Keratinocyte (primary cell): ENCODE measurements around the gene NAIF1. TPM values are rescaled to one million over a fixed set of nuclear protein-coding genes. Genes with fewer than 3 reads are reported as not detected.

ENCODE experiments used
- DNase-seq: peaks from one replicate; pipeline ENCODE4 v3.0.0-alpha.2; 2011; ENCODE audit warnings: low read depth, missing footprints, low spot score
- FAIRE-seq: peaks from 2 replicates; lab custom pipeline; 2011; peaks lifted over from hg19 to GRCh38; lab: Jason Lieb, UNC
- H2AFZ ChIP-seq: 2 replicates; pipeline ENCODE4 v1.6.0; 2012; ENCODE audit warnings: low read length, control low read depth, inconsistent platforms; ENCODE audit not compliant: control insufficient read depth
- H3K27ac ChIP-seq: 2 replicates; pipeline ENCODE4 v1.5.1; 2011; ENCODE audit warnings: low read length; ENCODE audit not compliant: control insufficient read depth, insufficient read depth
- H3K27me3 ChIP-seq: 3 replicates; pipeline ENCODE4 v1.6.0; 2011; ENCODE audit warnings: low read length; ENCODE audit not compliant: control insufficient read depth, insufficient read depth; ENCODE audit errors: extremely low read depth
- H3K36me3 ChIP-seq, 2 experiments: 2 replicates in 1 of 2; 3 replicates in 1 of 2; pipeline ENCODE4 v1.5.1; 2011; ENCODE audit warnings: low read length in 2 of 2, mild to moderate bottlenecking in 1 of 2; ENCODE audit not compliant: control insufficient read depth in 2 of 2, insufficient read depth in 2 of 2; ENCODE audit errors: extremely low read depth in 1 of 2
- H3K4me1 ChIP-seq: 3 replicates; pipeline ENCODE4 v1.5.1; 2011; ENCODE audit warnings: low read length; ENCODE audit not compliant: control insufficient read depth, insufficient read depth; ENCODE audit errors: extremely low read depth
- H3K4me2 ChIP-seq: 3 replicates; pipeline ENCODE4 v1.6.0; 2011; ENCODE audit warnings: low read depth, low read length; ENCODE audit not compliant: control insufficient read depth, insufficient read depth; ENCODE audit errors: extremely low read depth
- H3K4me3 ChIP-seq, 3 experiments: fragments of 200-600 bp in 1 of 3; sonication (generic) in 1 of 3; 2 replicates in 2 of 3; 3 replicates in 1 of 3; pipeline ENCODE4 v1.5.1; 2011 to 2016; ENCODE audit warnings: low read length in 3 of 3, mild to moderate bottlenecking in 3 of 3, control low read depth in 2 of 3, inconsistent platforms in 1 of 3, low read depth in 1 of 3, mixed read lengths in 1 of 3, mixed run types in 1 of 3, moderate library complexity in 1 of 3; ENCODE audit not compliant: control insufficient read depth in 2 of 3, insufficient read depth in 2 of 3; ENCODE audit errors: extremely low read depth in 1 of 3
- H3K79me2 ChIP-seq: 2 replicates; pipeline ENCODE4 v1.6.0; 2012; ENCODE audit warnings: low read length; ENCODE audit not compliant: control insufficient read depth, insufficient read depth
- H3K9ac ChIP-seq: 3 replicates; pipeline ENCODE4 v1.6.0; 2011; ENCODE audit warnings: low read length; ENCODE audit not compliant: control insufficient read depth, insufficient read depth; ENCODE audit errors: extremely low read depth
- H3K9me1 ChIP-seq: 3 replicates; pipeline ENCODE4 v1.6.0; 2011; ENCODE audit warnings: low read length; ENCODE audit not compliant: control insufficient read depth, insufficient read depth; ENCODE audit errors: extremely low read depth
- H3K9me3 ChIP-seq: 2 replicates; pipeline ENCODE4 v1.5.1; 2012; ENCODE audit warnings: low read depth, low read length; ENCODE audit not compliant: control insufficient read depth
- H4K20me1 ChIP-seq: 3 replicates; pipeline ENCODE4 v1.6.0; 2011; ENCODE audit warnings: low read length; ENCODE audit not compliant: control insufficient read depth, insufficient read depth; ENCODE audit errors: extremely low read depth
- EZH2 ChIP-seq: IDR thresholded peaks from one replicate; pipeline ENCODE4 v1.6.1; 2012; ENCODE audit warnings: inconsistent platforms, mild to moderate bottlenecking, low read length, moderate library complexity
- dilution Hi-C: fragments of 300-500 bp; cut with MboI; formaldehyde crosslinking; loops from one replicate; pipeline ENCODE4 v1.7.0; 2020; ENCODE audit warnings: low sequenced_read_pairs; ENCODE audit not compliant: extremely low pct_ligation_motif_present
- polyA plus RNA-seq, 5 experiments: library from polyadenylated mRNA; depleted of rRNA in 3 of 5; stranded (reverse) in 3 of 5; stranded (forward) in 1 of 5; unstranded in 1 of 5; fragments of >200 nt; gene quantifications; 1 replicate in 1 of 5; 2 replicates in 3 of 5; 3 replicates in 1 of 5; pipeline versions ENCODE4 v1.2.1 to v1.2.3, GENCODE V29; 2011 to 2012; ENCODE audit warnings: missing spikeins in 2 of 5, low read depth in 1 of 5, low replicate concordance in 1 of 5
- TF ChIP-seq, protein P1 (sequence below), 3 experiments: IDR thresholded peaks in 1 of 3; conservative IDR thresholded peaks in 1 of 3; optimal IDR thresholded peaks in 1 of 3; 2 replicates in 2 of 3; 3 replicates in 1 of 3; pipeline versions ENCODE3 to v1.5.1; 2011; ENCODE audit warnings: low read length in 3 of 3, mild to moderate bottlenecking in 3 of 3, moderate library complexity in 2 of 3, control low read depth in 1 of 3, inconsistent platforms in 1 of 3; ENCODE audit not compliant: insufficient read depth in 2 of 3; ENCODE audit errors: extremely low read depth in 1 of 3

NAIF1 gene
- polyA plus RNA-seq, 1 donor (not counting 4 experiments of a cell fraction or from before 2014, with no cell fraction given) = 6.3 TPM

DNA sequence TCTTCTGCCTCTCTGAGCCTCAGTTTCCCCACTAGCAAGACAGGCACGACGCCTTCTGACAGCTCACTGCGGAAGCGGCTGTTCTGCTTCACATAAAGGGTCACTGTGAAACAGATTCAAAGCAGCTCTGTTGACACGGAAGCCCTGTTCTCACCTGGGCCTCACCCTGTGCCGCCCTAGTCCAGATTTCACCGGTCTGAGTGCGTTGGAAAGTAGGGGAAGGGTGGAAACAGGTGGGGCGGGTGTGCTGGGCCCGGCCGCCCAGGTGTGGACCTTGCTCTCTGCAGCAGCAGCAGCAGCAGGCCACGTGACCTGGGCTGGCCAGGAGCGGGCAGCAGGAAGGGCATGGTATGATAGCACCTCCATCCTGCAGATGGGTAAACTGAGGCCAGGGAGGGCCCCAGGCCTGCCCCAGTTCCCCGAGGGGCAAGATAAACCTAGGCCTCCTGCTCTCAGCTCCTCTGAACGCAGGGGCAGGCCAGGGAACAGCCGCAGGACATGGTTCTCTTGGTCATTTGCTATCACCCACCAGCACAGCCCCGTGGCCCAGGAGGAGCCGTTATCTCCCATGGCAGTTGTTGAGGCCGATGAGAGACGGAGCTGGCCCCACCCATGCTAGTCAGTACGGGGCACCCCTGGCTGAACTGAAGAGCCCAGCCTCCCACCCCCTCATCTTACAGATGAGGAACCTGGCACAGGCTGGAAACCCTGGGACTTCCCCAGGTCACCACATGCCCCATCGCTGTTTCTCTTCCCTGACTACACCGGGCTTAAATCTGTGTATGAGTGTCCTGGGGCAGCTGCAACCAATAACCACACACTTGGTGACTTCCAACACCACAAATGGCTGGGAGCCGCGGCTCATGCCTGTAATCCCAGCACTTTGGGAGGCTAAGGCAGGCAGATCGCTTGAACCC, 48.3 kb upstream of the NAIF1 start:
- Histone ChIP-seq H3K79me2 (no peaks in the 10 kb centered on the region), H4K20me1 (no peaks in the 10 kb centered on the region), H3K36me3 (peaks cover 3 to 4% of the 10 kb centered on the region in 2 experiments), H3K9me3 (no peaks in the 10 kb centered on the region), H3K27me3 (no peaks in the 10 kb centered on the region), H3K9me1 (no peaks in the 10 kb centered on the region), H3K4me1 (peaks cover 6% of the 10 kb centered on the region), H3K9ac (no peak overlapping the region), H2AFZ (no peak overlapping the region), H3K27ac (no peak overlapping the region), H3K4me2 (no peak overlapping the region), H3K4me3 (no peak overlapping the region)
- FAIRE-seq (no peak), DNase-seq (no peak)
- dilution Hi-C loops = no loop called here
- no peak for TF ChIP-seq EZH2
- TF ChIP-seq, protein P1, sequence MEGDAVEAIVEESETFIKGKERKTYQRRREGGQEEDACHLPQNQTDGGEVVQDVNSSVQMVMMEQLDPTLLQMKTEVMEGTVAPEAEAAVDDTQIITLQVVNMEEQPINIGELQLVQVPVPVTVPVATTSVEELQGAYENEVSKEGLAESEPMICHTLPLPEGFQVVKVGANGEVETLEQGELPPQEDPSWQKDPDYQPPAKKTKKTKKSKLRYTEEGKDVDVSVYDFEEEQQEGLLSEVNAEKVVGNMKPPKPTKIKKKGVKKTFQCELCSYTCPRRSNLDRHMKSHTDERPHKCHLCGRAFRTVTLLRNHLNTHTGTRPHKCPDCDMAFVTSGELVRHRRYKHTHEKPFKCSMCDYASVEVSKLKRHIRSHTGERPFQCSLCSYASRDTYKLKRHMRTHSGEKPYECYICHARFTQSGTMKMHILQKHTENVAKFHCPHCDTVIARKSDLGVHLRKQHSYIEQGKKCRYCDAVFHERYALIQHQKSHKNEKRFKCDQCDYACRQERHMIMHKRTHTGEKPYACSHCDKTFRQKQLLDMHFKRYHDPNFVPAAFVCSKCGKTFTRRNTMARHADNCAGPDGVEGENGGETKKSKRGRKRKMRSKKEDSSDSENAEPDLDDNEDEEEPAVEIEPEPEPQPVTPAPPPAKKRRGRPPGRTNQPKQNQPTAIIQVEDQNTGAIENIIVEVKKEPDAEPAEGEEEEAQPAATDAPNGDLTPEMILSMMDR (optimal IDR thresholded peaks at IDR 0.05 in 1 of 3, IDR thresholded peaks at IDR 0.05 in 1 of 3, conservative IDR thresholded peaks at IDR 0.05 in 1 of 3; ENCODE audit: extremely low read depth in 1 of 3, insufficient read depth in 2 of 3, low read length in 3 of 3) = no peak

DNA sequence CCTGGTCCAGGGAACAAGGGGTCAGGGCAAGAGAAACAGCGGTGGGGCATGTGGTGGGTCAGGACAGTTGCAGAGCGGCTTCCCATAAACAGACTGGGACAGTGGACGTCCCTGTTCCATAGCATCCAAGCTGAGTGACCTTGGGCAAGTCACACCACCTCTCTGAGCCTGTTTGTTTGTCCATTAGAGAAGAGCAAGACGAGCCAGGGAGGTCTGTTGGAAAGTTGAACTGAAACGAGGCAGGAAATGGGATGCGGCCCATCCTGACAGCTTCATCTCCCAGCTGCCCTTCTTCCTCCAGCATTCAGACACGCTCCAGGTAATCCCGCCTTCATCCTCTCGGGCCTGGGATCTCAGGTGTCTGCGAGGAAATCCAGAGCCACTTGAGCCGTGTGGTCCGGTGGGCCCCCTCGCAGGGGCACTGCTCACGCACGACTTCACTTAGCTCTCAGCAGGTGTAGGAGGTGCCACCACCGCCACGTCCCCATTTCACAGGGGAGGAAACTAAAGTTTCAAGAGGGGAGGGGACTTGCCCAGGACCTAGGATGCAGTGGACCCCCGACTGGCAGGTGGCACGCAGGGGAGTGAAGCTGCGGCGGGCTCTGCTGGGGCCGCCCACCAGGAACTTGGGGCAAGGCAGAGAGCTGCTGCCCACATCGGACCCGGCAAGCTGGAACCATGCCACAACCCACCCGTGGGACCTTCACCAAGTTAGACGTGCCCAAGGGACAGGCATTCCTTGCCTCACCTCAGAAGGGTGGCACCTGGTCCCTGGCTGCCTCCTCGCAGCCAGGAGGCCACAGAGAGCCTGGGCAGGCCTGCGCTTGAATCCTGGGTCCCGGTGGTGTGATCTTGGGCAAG, 47.4 kb upstream of the NAIF1 start:
- Histone ChIP-seq H3K4me3 (no peak overlapping the region), H3K9ac (no peak overlapping the region), H2AFZ (no peak overlapping the region), H3K9me3 (no peaks in the 10 kb centered on the region), H3K79me2 (no peaks in the 10 kb centered on the region), H3K4me2 (no peak overlapping the region), H3K27ac (no peak overlapping the region), H4K20me1 (no peaks in the 10 kb centered on the region), H3K27me3 (no peaks in the 10 kb centered on the region), H3K4me1 (peaks cover 6% of the 10 kb centered on the region), H3K36me3 (peaks cover 3% of the 10 kb centered on the region in 2 experiments), H3K9me1 (no peaks in the 10 kb centered on the region)
- FAIRE-seq = no peak
- dilution Hi-C loops = no loop called here
- DNase-seq = no peak
- TF ChIP-seq EZH2 = no peak
- TF ChIP-seq, protein P1 (optimal IDR thresholded peaks at IDR 0.05 in 1 of 3, IDR thresholded peaks at IDR 0.05 in 1 of 3, conservative IDR thresholded peaks at IDR 0.05 in 1 of 3; ENCODE audit: extremely low read depth in 1 of 3, insufficient read depth in 2 of 3, low read length in 3 of 3) = no peak
